HFFc6 (cell line): Measurements from ENCODE around the gene MFAP1. TPM values are rescaled to one million over a fixed set of nuclear protein-coding genes. Genes with fewer than 3 reads are reported as not detected.

ENCODE experiments used
- DNase-seq: peaks from one replicate; pipeline ENCODE4 v3.0.0-alpha.2; 2018
- H3K27ac Mint-ChIP-seq: 2 replicates; pipeline ENCODE4 v1.8.0; 2020; ENCODE audit warnings: mild to moderate bottlenecking, mixed read lengths
- H3K27me3 Mint-ChIP-seq: 2 replicates; pipeline ENCODE4 v1.8.0; 2021; ENCODE audit warnings: mild to moderate bottlenecking, moderate library complexity, mixed read lengths; ENCODE audit not compliant: insufficient read depth
- H3K36me3 Mint-ChIP-seq: 2 replicates; pipeline ENCODE4 v1.8.0; 2021; ENCODE audit warnings: low read depth, mixed read lengths
- H3K4me1 Mint-ChIP-seq: 2 replicates; pipeline ENCODE4 v1.8.0; 2020; ENCODE audit warnings: low read depth, mixed read lengths
- H3K4me3 Mint-ChIP-seq: 2 replicates; pipeline ENCODE4 v1.8.0; 2020; ENCODE audit warnings: mild to moderate bottlenecking, moderate library complexity, mixed read lengths
- H3K9me3 Mint-ChIP-seq: 2 replicates; pipeline ENCODE4 v1.8.0; 2020; ENCODE audit warnings: mild to moderate bottlenecking, mixed read lengths
- CTCF ChIP-seq: fragments of 200-600 bp; sonication (generic); IDR thresholded peaks from 2 replicates; pipeline ENCODE4 v1.5.0; 2021; ENCODE audit warnings: antibody characterized with exemption, mild to moderate bottlenecking
- total RNA-seq, 6 experiments: library from RNA; stranded (reverse); fragmentation: NEBNext Ultra II Directional; extraction: Animal tissue kit (Norgen Biotek cat#: 25700); gene quantifications; 2 replicates in 1 of 6; 3 replicates in 5 of 6; pipeline ENCODE4 v1.2.3, GENCODE V29; 2021

MFAP1 gene
- total RNA-seq, 6 experiments from 2014 or later = 25.3 to 30.4 (median 27.3) TPM

GRCh38 chr15:43800286-43801141 is 24.0 kb downstream of the MFAP1 start, which contains the start of gene HYPK:
TSS of gene HYPK (plus strand) at chr15:43800599. CDS start at chr15:43800623, 24 bp downstream.
- no peak for TF ChIP-seq CTCF
- Mint-ChIP-seq H3K27me3 (peaks cover 12% of the 10 kb centered on the region), H3K27ac (peak within 1 kb of the TSS; percentile 95), H3K9me3 (no peaks in the 10 kb centered on the region), H3K36me3 (peaks cover 64% of the 10 kb centered on the region), H3K4me1 (peaks cover 51% of the 10 kb centered on the region), H3K4me3 (peak within 1 kb of the TSS; percentile 95)
- DNase-seq = peak; percentile 82

- H3K4me1 Mint-ChIP-seq = peaks cover 57% of the 10 kb centered on the region
- peak within 1 kb of the TSS; percentile 95 for H3K4me3 Mint-ChIP-seq
- peaks cover 65% of the 10 kb centered on the region for H3K36me3 Mint-ChIP-seq
- TF ChIP-seq CTCF = no peak
- peak within 1 kb of the TSS; percentile 95 for H3K27ac Mint-ChIP-seq
- peaks cover 17% of the 10 kb centered on the region for H3K27me3 Mint-ChIP-seq
- no peak for DNase-seq
- no peaks in the 10 kb centered on the region for H3K9me3 Mint-ChIP-seq
These were observed 24.6 kb downstream of the MFAP1 start, which contains the start of gene SERINC4 for GRCh38 chr15:43799945-43800285. TSS of gene SERINC4 (minus strand) at chr15:43800220. CDS start at chr15:43799986, 234 bp downstream.

DNA sequence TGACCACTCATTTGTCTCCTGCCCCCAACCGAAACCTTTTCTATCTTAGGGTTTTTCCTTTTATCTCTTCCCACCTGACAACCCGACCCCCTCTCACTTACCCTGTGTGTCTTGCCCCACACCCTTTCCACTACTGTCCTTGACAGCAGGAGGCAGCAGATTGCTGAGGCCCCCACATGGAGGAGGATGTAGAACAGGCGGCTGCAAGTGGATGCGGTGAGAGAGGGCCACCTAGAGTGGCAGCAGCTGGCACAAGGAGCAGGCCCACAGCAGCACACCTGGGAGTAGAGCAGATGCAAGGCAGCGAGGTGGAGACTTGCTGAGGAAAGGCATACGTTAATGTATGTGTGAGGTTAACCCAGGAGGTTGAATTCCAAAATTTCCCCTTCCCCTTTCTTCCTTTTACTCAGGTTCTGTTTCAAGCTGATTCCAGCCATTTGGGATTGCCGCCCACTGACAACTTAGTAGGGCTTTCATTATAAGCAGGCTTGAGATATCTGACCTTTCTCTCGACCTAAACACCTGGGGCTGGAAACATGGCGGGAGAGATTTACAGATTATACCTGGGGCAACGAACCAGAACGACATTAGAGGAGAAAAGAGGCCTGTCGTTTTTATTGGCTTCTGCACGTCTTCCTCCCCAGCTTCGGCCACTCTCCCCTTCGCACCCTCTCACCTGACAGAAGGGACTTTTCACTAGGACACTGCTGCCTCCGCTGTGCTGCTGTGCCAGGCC is 25.1 kb downstream of the MFAP1 start:
- Mint-ChIP-seq H3K4me1 (peaks cover 63% of the 10 kb centered on the region), H3K9me3 (no peaks in the 10 kb centered on the region), H3K27me3 (peaks cover 22% of the 10 kb centered on the region), H3K36me3 (peaks cover 69% of the 10 kb centered on the region), H3K27ac (peak overlapping the region; percentile 95), H3K4me3 (no peak overlapping the region)
- TF ChIP-seq CTCF = no peak
- DNase-seq = no peak

GRCh38 chr15:43796566-43796965 is 27.9 kb downstream of the MFAP1 start:
- H3K36me3 Mint-ChIP-seq = peaks cover 84% of the 10 kb centered on the region
- peak overlapping the region; percentile 70 for H3K27ac Mint-ChIP-seq
- no peaks in the 10 kb centered on the region for H3K9me3 Mint-ChIP-seq
- H3K27me3 Mint-ChIP-seq = peaks cover 22% of the 10 kb centered on the region
- TF ChIP-seq CTCF = no peak
- DNase-seq = no peak
- peak overlapping the region; percentile 5; the same call in 1 of the 2 replicates for H3K4me3 Mint-ChIP-seq
- H3K4me1 Mint-ChIP-seq = peaks cover 75% of the 10 kb centered on the region

DNA sequence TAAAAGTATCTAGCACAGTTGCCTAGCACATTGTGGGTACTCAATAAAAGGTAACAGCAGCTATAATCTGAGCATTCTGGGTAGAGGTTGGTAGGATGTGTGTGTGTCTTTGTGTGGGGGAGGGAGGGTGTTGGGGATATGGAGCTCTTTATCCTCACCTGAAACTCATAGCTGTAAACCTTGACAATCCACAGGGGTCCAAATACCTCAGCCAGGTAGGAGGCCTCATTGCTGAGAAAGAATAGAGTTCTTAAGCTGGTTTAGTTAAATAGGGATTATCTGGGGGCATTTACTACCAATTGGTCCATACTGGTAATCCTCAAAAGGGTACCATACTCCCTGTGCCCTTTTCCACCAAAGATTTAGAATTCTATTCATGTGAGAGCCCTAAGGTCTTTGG is 28.5 kb downstream of the MFAP1 start:
- no peaks in the 10 kb centered on the region for H3K9me3 Mint-ChIP-seq
- no peak overlapping the region for H3K4me3 Mint-ChIP-seq
- H3K27ac Mint-ChIP-seq = peak overlapping the region; percentile 70; the same call in 1 of the 2 replicates
- H3K27me3 Mint-ChIP-seq = peaks cover 20% of the 10 kb centered on the region
- H3K36me3 Mint-ChIP-seq = peaks cover 78% of the 10 kb centered on the region
- DNase-seq = no peak
- no peak for TF ChIP-seq CTCF
- H3K4me1 Mint-ChIP-seq = peaks cover 72% of the 10 kb centered on the region
